Measurements from ENCODE around the gene HNRNPA1.
A peak's percentile ranks its signal among the peaks of the same experiment; 100 is the strongest.
"Not testable (repeated sequence)": the region's sequence is repeated elsewhere in the genome, so short reads cannot be mapped to it uniquely, and the experiment has no call there.

Gene HNRNPA1

DNA sequence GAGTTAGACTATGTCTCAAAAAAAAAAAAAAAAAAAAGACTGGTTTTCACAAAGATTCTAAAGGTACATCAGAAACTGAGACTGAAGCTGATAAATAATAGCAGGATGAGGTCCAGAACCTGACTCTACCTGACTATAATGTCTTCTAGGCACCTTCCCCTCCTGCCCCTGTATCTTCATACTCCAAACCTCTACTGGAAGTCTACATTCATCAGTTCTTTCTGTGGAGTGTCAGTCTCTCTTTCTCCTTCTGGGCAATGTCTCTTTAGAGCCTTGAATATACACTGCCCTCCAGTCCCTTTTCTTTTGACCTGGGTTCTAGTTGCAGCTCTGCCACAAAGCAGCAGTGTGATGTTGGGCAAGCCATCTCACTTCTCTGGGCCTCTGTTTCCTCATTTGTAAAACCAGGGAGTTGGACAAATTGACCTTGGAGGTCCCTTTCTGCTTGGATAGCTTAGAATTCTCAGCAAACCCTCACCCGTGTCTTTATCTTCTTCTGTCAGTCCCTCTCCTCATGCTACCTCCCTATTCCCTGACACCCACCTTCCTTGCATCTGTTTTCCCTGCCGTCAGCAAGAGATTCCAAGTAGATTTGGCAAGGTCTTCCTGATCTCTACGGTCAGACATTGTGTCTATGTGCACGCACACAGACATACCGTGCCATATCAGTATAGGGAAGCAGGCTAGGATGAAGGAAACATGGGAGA, 16.0 kb downstream of the HNRNPA1 start:
- no peak for DNase-seq (ENCODE audit: low spot score)

DNA sequence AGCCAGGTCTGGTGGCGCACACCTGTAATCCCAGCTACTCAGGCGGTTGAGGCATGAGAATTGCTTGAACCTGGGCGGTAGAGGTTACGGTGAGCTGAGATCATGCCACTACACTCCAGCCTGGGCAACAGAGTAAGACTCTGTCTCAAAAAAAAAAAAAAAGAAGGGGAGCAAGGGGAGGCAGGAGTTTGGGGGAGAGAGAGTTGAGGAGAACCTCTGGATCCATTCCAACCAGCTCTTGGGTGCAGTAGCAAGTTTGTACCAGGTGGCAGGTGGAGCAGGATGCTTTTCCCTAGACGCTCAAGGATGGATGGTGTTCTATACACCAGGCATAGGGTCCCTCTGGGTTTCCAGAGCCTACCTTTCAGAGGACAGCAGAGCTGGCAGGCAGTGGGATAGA, 18.4 kb downstream of the HNRNPA1 start:
- no peak for DNase-seq (ENCODE audit: low spot score)

DNA sequence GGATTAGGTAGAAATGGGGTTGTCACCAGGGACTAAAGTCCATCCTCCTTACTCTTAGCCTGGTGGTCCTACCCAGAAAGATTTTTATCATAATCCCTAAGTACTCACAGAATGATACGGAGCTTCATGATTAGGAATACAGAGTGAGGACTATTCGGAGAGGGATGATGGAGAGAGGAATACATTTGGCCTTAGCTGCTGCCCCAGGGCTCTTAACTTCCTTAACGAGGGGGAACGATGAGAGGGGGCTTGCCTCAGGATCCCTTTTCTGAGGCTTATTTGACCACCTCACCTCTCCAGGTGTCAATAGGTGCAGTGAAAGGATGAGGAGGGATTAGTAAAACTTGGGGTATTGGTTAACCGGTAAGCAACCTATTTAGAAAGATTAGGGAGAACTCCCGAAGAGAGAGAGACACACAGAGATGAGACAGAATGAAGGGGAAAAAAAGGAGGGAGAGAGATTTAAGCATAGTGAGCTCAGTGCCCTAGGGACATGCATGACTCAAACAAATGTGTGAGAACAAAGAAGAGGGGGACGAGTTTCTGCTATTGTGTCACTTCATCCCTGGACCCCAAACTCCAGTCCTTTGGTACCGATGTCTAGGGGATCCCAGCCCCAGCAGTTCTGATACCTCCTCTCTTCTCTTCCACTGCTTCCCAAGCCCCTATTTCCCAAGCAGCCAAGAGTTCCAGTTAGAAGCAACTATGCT, 19.1 kb downstream of the HNRNPA1 start:
- no peak for DNase-seq (ENCODE audit: low spot score)

DNA sequence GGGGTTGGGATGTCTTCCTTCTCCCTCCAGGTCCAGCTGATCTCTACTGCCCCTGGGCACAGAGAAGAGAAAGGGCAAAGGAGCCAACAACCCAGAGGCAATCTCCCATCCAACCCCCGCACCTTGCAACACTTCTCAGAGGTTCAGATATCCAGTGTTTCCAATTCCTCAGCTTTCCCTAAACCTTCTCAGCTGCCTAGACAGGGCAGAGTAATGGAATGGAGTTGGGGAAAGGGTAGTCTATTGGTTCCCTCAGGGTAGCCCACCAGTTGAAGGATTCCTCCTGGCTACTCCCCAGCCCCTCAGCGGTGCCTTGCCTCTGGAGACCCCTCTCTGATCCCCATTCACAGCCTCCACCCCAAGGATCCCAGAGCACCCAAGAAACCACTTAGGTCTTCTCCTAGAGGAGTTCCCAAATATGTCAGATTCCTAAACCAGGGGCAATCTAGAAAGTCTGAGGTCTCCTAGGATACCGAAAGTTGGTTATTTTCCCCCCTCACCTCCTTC, 19.8 kb downstream of the HNRNPA1 start:
- no peak for DNase-seq (ENCODE audit: low spot score)

DNA sequence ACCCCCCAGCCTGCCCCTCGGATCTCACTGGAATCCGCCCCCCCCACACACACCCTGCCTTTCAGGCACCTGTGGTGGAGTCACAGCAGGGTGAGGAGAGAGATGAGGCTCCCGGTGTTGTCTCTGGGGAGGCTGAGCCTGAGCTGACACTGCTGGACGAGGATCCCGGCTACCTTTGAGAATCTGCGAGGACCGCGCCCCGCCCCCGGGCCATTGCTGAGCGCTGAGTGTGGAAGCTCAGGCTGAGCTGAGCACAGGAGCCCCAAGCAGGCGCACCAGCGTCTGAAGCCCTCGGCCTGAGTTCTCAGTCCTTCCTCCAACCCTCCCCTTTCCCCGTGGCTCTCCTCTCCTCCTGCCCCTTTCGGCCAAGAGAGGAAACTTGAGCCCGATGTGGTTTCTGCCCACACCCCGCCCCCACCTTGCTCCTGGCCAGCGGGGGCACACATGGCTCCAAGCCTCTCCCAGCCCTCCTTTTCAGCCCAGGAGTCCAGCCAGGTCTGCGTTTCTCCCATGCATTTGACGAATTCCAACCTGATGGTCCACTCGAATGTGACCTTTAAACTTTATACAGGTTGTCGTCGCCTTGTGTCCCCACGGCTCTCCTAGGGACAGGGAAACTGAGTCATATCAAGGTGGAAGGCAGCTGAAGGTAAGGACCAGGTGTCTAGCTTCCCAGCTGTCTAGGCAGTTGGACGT, 20.4 kb downstream of the HNRNPA1 start, which contains the start of gene NFE2:
Gene NFE2, minus strand, starts transcription at position 284 of the 696 bp plus-strand sequence. CDS start 5,767 bp downstream, outside the sequence.
- DNase-seq (ENCODE audit: low spot score), result peak; percentile 75

DNA sequence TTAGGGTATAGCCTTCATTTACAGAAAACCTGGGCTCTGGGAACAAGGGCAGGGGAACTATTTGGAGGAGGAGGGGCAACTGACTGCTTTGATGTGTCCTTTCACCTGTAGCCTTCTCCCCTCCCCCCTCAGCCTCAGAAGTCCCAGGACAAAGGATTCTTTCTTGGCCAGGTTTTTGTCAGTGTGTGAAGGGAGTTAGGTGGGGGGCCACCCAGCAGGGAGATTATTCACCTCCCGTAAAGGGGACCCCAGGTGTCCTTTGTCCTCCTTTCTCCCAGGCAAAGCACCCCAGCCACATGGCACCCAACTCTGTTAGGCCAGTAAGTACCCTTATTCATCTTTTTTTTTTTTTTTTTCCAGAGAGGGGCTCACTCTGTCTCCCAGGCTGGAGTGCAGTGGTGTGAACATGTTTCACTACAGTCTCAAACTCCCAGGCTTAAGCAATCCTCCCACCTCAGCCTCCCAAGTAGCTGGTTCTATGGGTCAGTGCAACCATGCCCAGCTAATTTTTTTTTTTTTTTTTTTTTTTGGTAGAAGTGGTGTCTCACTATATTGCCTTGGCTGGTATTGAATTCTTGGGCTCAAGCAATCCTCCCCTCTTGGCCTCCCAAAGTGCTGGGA, 21.0 kb downstream of the HNRNPA1 start:
- DNase-seq (ENCODE audit: low spot score), result no peak

DNA sequence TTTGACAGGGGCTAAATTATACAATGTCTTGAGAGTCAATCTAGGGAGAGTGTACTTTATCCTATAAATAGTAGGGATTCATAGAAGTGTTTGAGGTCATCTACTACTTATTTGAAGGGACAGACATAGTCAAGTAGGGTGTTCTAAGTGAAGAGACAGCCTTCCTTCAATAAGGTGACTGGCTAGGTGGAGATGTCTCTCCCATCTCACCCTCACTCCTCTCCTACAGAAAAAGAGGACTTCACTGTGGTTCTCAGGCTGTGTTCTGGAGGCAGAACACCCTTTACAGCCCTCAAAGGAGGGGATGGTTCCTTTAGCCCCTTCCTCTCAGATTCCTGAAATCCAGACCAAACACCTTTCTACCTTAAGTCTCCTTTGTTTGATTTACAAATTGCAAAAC, 23.1 kb downstream of the HNRNPA1 start:
- no peak for DNase-seq (ENCODE audit: low spot score)

DNA sequence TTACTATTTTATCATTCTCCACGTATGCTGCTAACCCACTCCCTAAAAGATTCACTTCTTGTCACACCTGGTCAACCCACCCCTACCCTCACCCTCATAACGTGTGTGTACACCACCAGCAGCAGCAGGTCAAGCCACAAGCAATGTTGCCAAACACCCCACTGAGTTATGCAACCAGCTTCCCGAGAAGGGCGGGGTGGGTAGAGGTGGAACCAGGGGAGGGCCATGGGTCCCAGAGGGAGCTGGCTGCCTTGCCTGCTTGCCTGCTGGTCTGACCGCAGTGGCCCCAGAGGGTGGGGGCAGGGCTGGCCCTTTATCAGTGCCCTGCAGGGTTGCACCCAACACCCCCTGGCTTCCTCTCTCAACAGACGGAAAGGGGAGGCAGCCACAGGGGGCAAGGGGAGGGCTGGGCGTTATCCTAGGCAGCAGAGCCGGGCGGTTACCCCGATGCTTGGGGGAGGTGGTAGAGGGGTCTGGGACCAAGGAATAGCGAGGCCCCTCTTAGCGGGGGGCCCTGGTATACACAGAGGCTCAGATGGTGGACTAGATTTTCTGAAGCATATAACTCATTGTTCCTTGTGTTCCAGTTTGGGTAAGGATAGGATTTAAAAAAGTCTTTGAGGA, 23.8 kb downstream of the HNRNPA1 start:
- no peak for DNase-seq (ENCODE audit: low spot score)

DNA sequence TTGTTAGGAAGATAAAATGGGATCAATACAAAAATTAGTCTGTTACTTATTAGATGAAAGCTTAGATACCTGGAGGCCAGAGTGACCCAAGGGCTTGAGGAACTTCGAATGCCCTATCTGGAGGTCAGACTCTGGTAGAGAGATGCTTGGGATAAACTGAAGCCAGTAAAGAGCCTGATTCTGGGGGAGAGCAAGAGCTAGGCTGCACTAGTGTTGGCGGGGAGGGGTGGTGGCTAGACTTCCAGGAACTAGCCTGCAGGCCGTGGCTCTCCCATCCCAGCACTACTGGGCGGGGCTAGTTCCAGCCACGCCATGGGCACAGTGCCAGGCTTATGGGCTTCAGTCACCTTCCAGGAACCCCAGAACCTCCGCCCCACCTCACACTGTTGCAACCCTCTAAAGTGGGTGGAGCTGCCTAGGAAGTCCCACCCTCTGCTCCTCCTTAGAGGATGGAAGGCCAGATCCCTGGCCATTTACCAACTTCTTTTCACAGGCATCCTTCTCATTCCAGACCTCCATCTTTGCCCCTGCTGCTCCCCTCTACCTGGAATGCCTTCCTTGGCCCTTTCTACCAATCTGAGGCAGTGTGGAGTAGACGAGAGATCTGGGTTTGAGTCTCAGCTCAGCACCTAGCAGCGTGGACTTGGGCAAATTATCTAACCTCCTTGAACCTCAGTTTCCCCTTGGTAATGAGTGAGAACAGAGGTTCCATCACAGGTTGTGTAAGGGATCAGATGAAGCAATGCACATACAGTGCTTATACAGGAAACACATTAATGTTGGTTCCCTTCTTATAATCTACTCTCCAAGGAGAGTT, 26.6 kb downstream of the HNRNPA1 start:
- DNase-seq (ENCODE audit: low spot score), result no peak

DNA sequence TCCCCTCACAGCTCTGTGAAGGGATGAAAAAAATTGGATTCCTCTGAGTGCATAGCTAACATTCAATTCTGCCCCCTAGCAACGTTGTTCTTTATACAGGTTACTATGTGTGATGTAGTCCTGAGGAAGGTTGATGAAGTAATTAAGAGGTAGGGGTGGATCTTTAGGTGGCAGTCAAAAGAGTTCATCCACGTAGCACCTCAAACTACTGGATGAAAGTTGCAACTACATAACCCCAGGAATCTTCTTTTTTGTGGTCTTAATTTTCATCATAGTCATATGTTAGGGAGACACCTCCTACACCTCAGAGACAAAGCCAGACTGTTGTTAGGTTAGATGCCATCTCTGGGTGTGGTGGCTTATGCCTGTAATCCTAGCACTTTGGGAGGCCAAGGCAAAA, 30.5 kb downstream of the HNRNPA1 start:
- no peak for DNase-seq (ENCODE audit: low spot score)

DNA sequence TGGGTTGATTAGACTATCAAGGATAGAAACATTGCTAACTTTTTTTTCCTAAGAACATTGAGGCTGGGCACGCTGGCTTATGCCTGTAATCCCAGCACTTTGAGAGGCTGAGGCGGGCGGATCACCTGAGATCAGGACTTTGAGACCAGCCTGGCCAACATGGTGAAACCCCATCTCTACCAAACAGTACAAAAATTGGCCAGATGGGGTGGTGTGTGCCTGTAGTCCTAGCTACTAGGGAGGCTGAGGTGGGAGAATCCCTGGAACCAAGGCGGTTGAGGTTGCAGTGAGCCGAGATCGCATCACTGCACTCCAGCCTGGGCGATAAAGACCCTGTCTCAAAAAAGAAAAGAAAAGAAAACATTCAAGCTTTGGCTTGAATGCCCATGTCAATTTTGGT, 31.8 kb downstream of the HNRNPA1 start:
- not testable (repeated sequence) for DNase-seq (ENCODE audit: low spot score)

DNA sequence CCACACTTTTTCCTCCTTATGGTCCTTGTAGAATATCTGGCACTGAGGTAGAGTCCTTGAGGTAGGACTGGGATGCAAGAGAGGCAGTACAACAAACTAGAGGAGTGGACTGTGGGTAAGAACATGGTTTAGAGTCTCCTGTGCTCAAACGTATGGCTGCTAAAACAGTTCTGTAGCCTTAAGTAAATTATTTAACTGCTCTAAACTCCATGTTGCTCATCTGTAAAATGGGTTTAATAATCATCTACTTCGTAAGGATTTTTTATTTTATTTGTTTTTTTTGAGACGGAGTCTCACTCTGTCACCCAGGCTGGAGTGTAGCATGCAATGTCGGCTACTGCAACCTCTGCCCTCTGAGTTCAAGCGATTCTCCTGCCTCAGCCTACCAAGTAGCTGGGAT, 40.8 kb downstream of the HNRNPA1 start:
- DNase-seq (ENCODE audit: low spot score), result no peak

DNA sequence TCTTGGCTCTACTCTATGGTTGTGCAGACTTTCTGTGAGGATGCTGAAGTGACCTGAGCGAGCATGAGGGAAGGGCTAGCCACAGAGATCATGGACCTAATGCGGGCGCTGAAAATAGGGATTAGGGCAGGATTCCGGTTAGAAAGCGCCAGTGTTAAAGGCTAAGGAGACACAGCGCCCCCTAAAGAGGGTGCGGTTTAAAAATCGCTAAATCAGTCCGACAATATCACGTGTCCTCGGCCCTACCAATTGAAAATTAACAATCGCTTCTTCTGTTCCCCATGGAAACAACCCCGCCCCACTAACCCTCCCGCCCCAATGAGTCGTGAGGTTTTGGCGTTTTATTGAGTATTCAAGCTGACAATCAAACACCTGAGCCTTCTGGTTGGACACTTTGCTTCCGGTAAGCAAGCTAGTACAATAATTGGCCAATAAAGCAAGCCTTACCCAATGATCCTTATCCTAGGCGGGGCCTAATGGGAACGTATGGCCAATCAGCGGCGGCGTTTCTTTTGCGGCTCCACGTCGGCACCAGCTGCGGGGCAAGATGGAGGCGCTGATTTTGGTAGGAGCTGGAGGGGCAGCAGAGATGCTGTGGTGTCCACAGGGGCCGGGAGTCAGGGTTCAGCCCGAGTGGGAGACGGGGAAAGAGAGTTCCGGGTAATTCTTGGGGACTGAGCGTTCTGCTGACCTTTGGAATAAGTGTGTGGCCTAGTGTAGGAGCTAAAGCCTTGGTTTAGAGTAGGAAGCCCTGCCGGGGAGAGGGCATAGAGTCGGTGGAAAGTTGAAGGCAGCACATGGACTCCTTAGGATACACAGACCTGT, 44.3 kb downstream of the HNRNPA1 start, which contains the start of gene COPZ1:
Gene COPZ1, plus strand, starts transcription at position 515 of the 825 bp plus-strand sequence. Its CDS starts 33 bp downstream, at position 548.
- DNase-seq (ENCODE audit: low spot score), result peak; percentile 100

DNA sequence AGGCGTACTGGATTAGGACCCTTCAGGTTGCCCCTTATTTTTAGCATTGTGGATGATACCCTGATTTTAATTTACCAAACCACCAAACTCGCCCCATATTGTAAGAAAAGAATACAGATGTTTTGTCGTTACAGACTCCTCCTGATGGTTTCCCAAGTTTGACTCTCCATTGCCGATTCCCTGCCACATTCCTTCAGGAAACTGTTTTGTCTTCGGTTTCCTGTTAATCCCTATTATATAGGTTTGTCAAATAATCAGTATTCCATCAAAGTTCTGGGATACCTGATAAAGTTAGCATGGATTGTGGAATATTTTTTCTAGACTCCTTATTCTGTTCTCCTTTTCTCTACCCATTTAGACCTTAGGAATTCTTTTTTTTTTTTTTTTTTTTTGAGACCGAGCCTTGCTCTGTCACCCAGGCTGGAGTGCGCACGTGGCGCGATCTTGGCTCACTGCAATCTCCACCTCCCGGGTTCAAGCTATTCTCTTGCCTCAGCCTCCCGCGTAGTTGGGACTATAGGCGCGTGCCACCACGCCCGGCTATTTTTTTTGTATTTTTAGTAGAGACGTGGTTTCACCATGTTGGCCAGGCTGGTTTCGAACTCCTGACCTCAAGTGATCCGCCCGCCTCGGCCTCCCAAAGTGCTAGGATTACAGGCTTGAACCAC, 45.0 kb downstream of the HNRNPA1 start:
- DNase-seq (ENCODE audit: low spot score), result not testable (repeated sequence)

DNA sequence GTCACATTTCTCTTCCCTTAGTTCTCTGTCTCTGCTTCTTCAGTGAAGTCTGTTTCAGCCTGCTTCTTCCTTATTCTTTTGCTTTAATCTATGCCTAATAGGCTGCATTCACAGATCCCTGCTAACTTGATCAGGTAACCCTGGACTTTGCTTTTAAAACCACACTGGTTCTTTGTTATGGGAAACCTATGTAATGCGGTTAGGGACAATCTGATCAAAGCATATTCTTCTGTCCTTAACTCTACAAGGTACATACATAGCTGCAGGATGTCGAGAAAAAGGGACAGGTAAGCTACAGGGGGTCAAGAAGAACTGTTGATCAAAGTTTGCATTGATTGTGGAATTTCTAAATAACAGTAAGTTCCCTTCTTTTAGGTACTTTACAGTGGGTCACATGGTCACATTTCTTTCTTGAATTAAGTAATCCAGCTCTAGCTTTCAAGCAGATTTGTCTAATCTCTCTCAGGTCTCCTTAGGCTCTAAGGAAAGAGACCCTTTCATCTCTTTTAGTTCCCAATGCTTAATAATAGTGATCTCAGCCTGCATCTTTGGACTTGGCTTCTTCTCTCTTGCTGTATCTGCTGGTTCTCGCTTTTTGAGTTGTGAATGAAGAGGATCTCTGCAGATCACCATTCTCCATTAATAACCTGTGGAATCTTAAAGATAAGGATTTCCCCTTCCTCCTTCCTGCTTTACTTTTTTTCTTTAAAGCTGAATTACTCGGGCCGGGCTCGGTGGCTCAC, 48.2 kb downstream of the HNRNPA1 start:
- no peak for DNase-seq (ENCODE audit: low spot score)

DNA sequence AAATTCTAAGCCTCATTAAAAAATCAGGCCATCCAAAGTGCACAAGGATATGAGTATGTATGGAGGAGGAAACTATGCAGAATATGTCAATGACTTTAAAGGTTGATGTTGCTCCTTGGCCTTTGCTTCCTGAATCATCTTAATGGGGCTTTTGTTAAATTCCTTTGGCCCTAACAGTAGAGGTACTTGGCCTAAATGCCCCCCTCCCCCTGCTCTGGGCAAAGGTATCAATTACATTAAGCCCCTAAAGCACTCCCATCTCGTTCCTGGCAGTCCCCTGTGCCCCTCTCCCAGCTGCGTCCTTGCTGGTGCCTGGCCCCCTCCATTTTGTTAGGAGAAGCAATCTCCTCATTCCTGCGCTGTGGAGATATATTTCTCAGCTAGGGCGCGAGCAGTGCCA, 49.2 kb downstream of the HNRNPA1 start:
- DNase-seq (ENCODE audit: low spot score), result no peak

DNA sequence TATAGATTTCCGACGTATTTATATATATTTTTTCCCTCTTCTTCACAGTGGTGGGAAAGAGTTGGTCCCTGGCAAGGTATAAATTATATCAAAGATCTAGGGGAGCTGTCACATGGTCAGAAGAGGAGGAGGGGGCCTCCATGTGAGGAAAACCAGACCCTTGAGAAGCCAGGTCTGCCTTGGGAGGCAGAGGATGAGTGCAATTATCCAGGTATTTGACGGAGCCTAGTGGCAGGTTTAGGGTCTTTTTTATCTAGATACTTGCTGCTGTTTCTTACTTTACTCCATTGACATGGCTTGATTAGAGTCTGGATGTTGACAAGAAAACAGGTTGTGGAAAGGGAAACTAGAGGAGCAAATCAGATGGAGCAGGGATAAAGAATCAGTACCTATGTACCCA, 49.9 kb downstream of the HNRNPA1 start:
- peak; percentile 82 for DNase-seq (ENCODE audit: low spot score)

DNA sequence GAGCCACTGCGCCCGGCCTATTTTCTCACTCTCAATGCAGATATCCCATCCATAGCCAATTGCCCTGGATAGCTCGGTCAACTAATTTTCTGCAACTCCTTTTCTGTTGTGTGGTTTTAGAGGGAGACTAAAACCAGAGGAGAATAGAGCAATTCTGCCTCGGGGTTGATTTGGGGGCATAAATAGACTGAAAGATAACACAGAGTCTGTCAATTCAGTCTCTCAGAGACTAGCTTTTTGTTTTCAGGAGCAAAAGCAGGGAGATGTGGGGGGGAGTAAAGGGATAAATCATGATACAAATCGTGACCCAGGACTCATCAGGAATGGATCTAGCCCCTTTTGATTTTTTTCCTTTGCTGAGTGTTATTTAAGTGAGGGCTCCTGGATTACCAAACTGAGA, 50.9 kb downstream of the HNRNPA1 start:
- no peak for DNase-seq (ENCODE audit: low spot score)
